PC-3 (cell line): ENCODE measurements around the gene GALNT14. TPM values are rescaled to one million over a fixed set of nuclear protein-coding genes. Genes with fewer than 3 reads are reported as not detected.

ENCODE experiments used
- ATAC-seq: fragments of 200-7000 bp; cut with Tn5 transposase; 2 replicates; pipeline ENCODE4 v1.9.1; 2020; ENCODE audit warnings: mild to moderate bottlenecking, moderate library complexity
- BruUV-seq: library from RNA; stranded (reverse); fragments of 400-500 nt; replicated peaks from 2 replicates; lab custom pipeline; 2021; lab: Mats Ljungman, UMichigan
- CTCF ChIA-PET: fragments of 300-600 bp; sonication (Branson Sonifier 250); formaldehyde crosslinking; loops from one replicate; lab custom pipeline; 2022; ENCODE audit warnings: antibody characterized with exemption; lab: Charles Lee
- POLR2A ChIA-PET: fragments of 300-600 bp; sonication (Branson Sonifier 250); formaldehyde crosslinking; loops from one replicate; lab custom pipeline; 2022; ENCODE audit warnings: antibody characterized with exemption; ENCODE audit not compliant: unreplicated experiment; lab: Charles Lee
- DNase-seq: peaks from one replicate; pipeline ENCODE4 v3.0.0-alpha.2; 2015
- H2AFZ ChIP-seq: fragments of 300-600 bp; sonication (generic); 2 replicates; pipeline ENCODE4 v1.6.0; 2016; ENCODE audit warnings: antibody characterized with exemption, low read length
- H3F3A ChIP-seq: fragments of 300-600 bp; sonication (generic); one replicate; pipeline ENCODE4 v1.6.0; 2017; ENCODE audit warnings: antibody characterized with exemption, low read length, control low read depth, mild to moderate bottlenecking; ENCODE audit not compliant: unreplicated experiment
- H3K27ac ChIP-seq: fragments of 300-600 bp; sonication (generic); 2 replicates; pipeline ENCODE4 v1.5.1; 2016; ENCODE audit warnings: mild to moderate bottlenecking, low read length
- H3K27me3 ChIP-seq: fragments of 300-600 bp; sonication (generic); 2 replicates; pipeline ENCODE4 v1.6.1; 2016; ENCODE audit warnings: low read length, mixed read lengths
- H3K36me3 ChIP-seq: fragments of 300-600 bp; sonication (generic); 2 replicates; pipeline ENCODE4 v1.6.1; 2016; ENCODE audit warnings: low read depth, mixed run types, low read length, mixed read lengths
- H3K4me1 ChIP-seq: fragments of 300-600 bp; sonication (generic); 2 replicates; pipeline ENCODE4 v1.5.1; 2016; ENCODE audit warnings: low read length; ENCODE audit not compliant: insufficient read depth
- H3K4me2 ChIP-seq: fragments of 300-600 bp; sonication (generic); 2 replicates; pipeline ENCODE4 v1.6.0; 2016; ENCODE audit warnings: low read length
- H3K4me3 ChIP-seq: fragments of 300-600 bp; sonication (generic); 2 replicates; pipeline ENCODE4 v1.5.1; 2016; ENCODE audit warnings: mild to moderate bottlenecking, low read length, mixed read lengths
- H3K79me2 ChIP-seq: fragments of 300-600 bp; sonication (generic); 2 replicates; pipeline ENCODE4 v1.6.1; 2017; ENCODE audit warnings: low read length, mixed read lengths
- H3K9ac ChIP-seq: fragments of 300-600 bp; sonication (generic); 2 replicates; pipeline ENCODE4 v1.6.0; 2016; ENCODE audit warnings: mild to moderate bottlenecking, low read length
- H3K9me2 ChIP-seq: fragments of 300-600 bp; sonication (generic); replicated peaks from 2 replicates; pipeline ENCODE4 v1.6.1; 2016; ENCODE audit warnings: mixed run types, low read length, mixed read lengths
- H3K9me3 ChIP-seq: fragments of 300-600 bp; sonication (generic); 2 replicates; pipeline ENCODE4 v1.6.1; 2016; ENCODE audit warnings: low read length, mixed read lengths
- H4K20me1 ChIP-seq: fragments of 300-600 bp; sonication (generic); 2 replicates; pipeline ENCODE4 v1.6.1; 2016; ENCODE audit warnings: low read length, mixed read lengths
- EZH2 ChIP-seq: fragments of 300-600 bp; sonication (generic); IDR thresholded peaks from one replicate; pipeline ENCODE4 v1.6.1; 2017; ENCODE audit warnings: antibody characterized with exemption, mild to moderate bottlenecking, low read length; ENCODE audit not compliant: unreplicated experiment
- EZH2phosphoT487 ChIP-seq: fragments of 300-600 bp; sonication (generic); IDR thresholded peaks from 2 replicates; pipeline ENCODE4 v1.6.1; 2018; ENCODE audit warnings: mild to moderate bottlenecking, antibody characterized with exemption, low read length, borderline replicate concordance
- intact Hi-C: fragments of 100-400 bp; cut with micrococcal nuclease; formaldehyde crosslinking; loops from 2 replicates; pipeline ENCODE4 v1.9.0; 2023
- total RNA-seq: library from RNA; depleted of rRNA; stranded (reverse); fragments of >200 nt; gene quantifications from 2 replicates; pipeline ENCODE4 v1.2.3, GENCODE V29; 2014
- TF ChIP-seq, protein P1 (sequence below): fragments of 300-600 bp; sonication (generic); conservative IDR thresholded peaks from 2 replicates; pipeline ENCODE4 v1.5.1; 2017; ENCODE audit warnings: antibody characterized with exemption, low read depth, mild to moderate bottlenecking, low read length

Gene GALNT14
- total RNA-seq, 1 experiment from 2014 or later = 10.2 TPM

DNA sequence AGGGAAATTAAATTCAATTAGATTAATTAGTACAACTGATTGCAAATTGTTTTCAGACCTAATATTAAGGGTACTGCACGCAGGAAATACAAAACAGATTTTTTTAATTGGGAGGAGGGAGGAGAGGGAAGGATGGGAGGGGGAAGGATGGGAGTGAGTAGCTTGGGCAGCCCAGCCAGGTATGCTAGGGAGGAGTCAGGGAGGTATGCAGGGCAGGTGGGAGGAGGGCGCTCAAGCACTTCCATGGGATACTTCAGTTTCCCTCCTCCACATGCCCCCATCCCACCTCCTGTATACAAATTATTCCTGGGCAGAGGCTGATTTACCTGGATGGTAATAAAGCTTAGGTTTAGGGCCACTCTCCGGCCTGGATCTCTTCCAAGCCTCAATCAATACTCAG, 254.4 kb downstream of the GALNT14 start:
- H3K36me3 ChIP-seq = no peaks in the 10 kb centered on the region
- no peaks in the 10 kb centered on the region for H3K79me2 ChIP-seq
- peaks cover 6% of the 10 kb centered on the region; the same call in 1 of the 2 replicates for H3K4me1 ChIP-seq
- intact Hi-C loops = no loop called here
- TF ChIP-seq EZH2phosphoT487 (no peak), EZH2 (no peak)
- TF ChIP-seq, protein P1, sequence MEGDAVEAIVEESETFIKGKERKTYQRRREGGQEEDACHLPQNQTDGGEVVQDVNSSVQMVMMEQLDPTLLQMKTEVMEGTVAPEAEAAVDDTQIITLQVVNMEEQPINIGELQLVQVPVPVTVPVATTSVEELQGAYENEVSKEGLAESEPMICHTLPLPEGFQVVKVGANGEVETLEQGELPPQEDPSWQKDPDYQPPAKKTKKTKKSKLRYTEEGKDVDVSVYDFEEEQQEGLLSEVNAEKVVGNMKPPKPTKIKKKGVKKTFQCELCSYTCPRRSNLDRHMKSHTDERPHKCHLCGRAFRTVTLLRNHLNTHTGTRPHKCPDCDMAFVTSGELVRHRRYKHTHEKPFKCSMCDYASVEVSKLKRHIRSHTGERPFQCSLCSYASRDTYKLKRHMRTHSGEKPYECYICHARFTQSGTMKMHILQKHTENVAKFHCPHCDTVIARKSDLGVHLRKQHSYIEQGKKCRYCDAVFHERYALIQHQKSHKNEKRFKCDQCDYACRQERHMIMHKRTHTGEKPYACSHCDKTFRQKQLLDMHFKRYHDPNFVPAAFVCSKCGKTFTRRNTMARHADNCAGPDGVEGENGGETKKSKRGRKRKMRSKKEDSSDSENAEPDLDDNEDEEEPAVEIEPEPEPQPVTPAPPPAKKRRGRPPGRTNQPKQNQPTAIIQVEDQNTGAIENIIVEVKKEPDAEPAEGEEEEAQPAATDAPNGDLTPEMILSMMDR = no peak
- no peaks in the 10 kb centered on the region for H3F3A ChIP-seq
- DNase-seq = no peak
- 0 out of 2 replicates have a peak, but pooled peaks cover 2% of the 10 kb centered on the region for H3K27me3 ChIP-seq
- no peak overlapping the region for H2AFZ ChIP-seq
- ChIA-PET CTCF (no interaction called here), POLR2A (no interaction called here)
- no peaks in the 10 kb centered on the region for H4K20me1 ChIP-seq
- H3K4me3 ChIP-seq = no peak overlapping the region
- no TSS peak for BruUV-seq
- H3K9me2 ChIP-seq = no peaks in the 10 kb centered on the region
- no peak overlapping the region for H3K4me2 ChIP-seq
- H3K9ac ChIP-seq = no peak overlapping the region
- no peak for ATAC-seq
- no peaks in the 10 kb centered on the region for H3K9me3 ChIP-seq
- H3K27ac ChIP-seq = no peak overlapping the region

DNA sequence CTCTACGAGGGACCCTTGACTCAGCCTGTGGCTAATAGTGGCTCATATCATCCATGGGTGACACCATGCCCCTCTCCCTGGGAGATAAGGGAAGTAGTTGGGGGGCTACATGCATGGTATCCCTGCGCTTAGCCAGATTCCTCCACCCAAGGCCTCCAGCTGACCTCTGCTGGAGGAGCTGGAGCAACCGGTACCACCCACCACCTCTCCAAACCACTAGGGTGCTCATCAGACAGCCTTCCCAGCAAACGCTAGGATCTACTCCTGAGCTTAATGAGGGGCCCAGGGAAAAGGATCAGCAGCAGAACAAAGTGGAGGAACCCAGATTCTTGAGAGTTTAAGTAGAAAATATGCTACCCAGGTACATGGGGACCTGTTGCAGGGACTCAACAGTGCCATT, 255.1 kb downstream of the GALNT14 start:
- BruUV-seq = no TSS peak
- Histone ChIP-seq H3K4me2 (no peak overlapping the region), H3K9ac (no peak overlapping the region), H3K79me2 (no peaks in the 10 kb centered on the region), H3F3A (no peaks in the 10 kb centered on the region), H3K4me3 (no peak overlapping the region), H4K20me1 (no peaks in the 10 kb centered on the region), H3K9me2 (no peaks in the 10 kb centered on the region), H3K27ac (no peak overlapping the region), H3K36me3 (no peaks in the 10 kb centered on the region), H3K4me1 (peaks cover 6% of the 10 kb centered on the region; the same call in 1 of the 2 replicates), H2AFZ (no peak overlapping the region), H3K9me3 (no peaks in the 10 kb centered on the region), H3K27me3 (0 out of 2 replicates have a peak, but pooled peaks cover 6% of the 10 kb centered on the region)
- intact Hi-C loops = no loop called here
- DNase-seq = no peak
- TF ChIP-seq, protein P1 = no peak
- TF ChIP-seq EZH2 = no peak
- TF ChIP-seq EZH2phosphoT487 = no peak
- ATAC-seq = no peak
- POLR2A ChIA-PET = no interaction called here
- CTCF ChIA-PET = no interaction called here

DNA sequence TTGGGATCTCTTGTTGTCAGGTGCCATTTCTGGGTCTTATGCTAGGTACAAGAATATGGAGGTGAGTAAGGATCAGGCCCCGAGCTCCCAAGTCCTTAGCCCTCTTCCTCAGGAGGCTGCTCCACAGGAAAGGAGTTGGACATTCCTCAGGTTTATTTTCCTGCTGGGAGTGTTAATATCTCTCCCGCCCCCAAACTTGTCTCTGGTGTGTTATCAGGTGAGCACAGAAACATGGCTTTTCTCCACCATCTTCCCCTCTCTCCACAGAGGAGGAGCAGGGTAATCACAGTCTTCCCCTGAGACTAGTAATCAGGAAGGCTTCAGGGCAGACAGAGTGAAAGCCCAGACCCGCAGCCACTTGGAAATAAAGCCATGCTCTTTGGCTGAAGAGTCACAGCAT, 257.7 kb downstream of the GALNT14 start:
- BruUV-seq = no TSS peak
- H3K4me3 ChIP-seq = no peak overlapping the region
- H3K36me3 ChIP-seq = no peaks in the 10 kb centered on the region
- 0 out of 2 replicates have a peak, but pooled peaks cover 2% of the 10 kb centered on the region for H3K4me1 ChIP-seq
- no peak overlapping the region for H3K27ac ChIP-seq
- no peak overlapping the region for H3K4me2 ChIP-seq
- DNase-seq = no peak
- no peak overlapping the region for H3K9ac ChIP-seq
- no peak for ATAC-seq
- ChIA-PET POLR2A (no interaction called here), CTCF (no interaction called here)
- peaks cover 6% of the 10 kb centered on the region; the same call in 1 of the 2 replicates for H3K27me3 ChIP-seq
- TF ChIP-seq EZH2 = no peak
- TF ChIP-seq, protein P1 = no peak
- no peak for TF ChIP-seq EZH2phosphoT487
- H3K9me3 ChIP-seq = no peaks in the 10 kb centered on the region
- H3K9me2 ChIP-seq = no peaks in the 10 kb centered on the region
- no peaks in the 10 kb centered on the region for H3K79me2 ChIP-seq
- intact Hi-C loops = no loop called here
- no peaks in the 10 kb centered on the region for H3F3A ChIP-seq
- H2AFZ ChIP-seq = no peak overlapping the region
- no peaks in the 10 kb centered on the region for H4K20me1 ChIP-seq
